H9 (cell line): ENCODE measurements around the gene PCDHGA12. TPM values are rescaled to one million over a fixed set of nuclear protein-coding genes. Genes with fewer than 3 reads are reported as not detected.

Experiments
- DNase-seq: peaks from one replicate; pipeline ENCODE4 v3.0.0-alpha.2; 2017
- H2AFZ ChIP-seq: one replicate; pipeline ENCODE4 v1.6.1; 2013; ENCODE audit warnings: mild to moderate bottlenecking, low read length, control low read depth, moderate library complexity
- H2AK5ac ChIP-seq: 2 replicates; pipeline ENCODE4 v1.6.1; 2013; ENCODE audit warnings: low read length, control low read depth, mixed read lengths; ENCODE audit not compliant: insufficient read length
- H2BK120ac ChIP-seq: one replicate; pipeline ENCODE4 v1.6.1; 2013; ENCODE audit warnings: low read depth, mild to moderate bottlenecking, low read length, control low read depth, inconsistent platforms; ENCODE audit not compliant: poor library complexity, severe bottlenecking
- H2BK12ac ChIP-seq: 2 replicates; pipeline ENCODE4 v1.6.1; 2013; ENCODE audit warnings: low read length, control low read depth, mixed read lengths, low read depth; ENCODE audit not compliant: insufficient read length
- H2BK15ac ChIP-seq: 2 replicates; pipeline ENCODE4 v1.6.1; 2013; ENCODE audit warnings: low read depth, low read length, control low read depth
- H2BK20ac ChIP-seq: one replicate; pipeline ENCODE4 v1.6.1; 2013; ENCODE audit warnings: low read depth, mild to moderate bottlenecking, low read length, control low read depth, inconsistent platforms; ENCODE audit not compliant: poor library complexity, severe bottlenecking
- H2BK5ac ChIP-seq: 2 replicates; pipeline ENCODE4 v1.6.1; 2013; ENCODE audit warnings: low read length, control low read depth, mixed read lengths; ENCODE audit not compliant: insufficient read length
- H3K14ac ChIP-seq: 2 replicates; pipeline ENCODE4 v1.6.1; 2013; ENCODE audit warnings: low read length, control low read depth; ENCODE audit not compliant: insufficient read depth
- H3K18ac ChIP-seq: 2 replicates; pipeline ENCODE4 v1.6.1; 2013; ENCODE audit warnings: low read depth, mild to moderate bottlenecking, mixed read lengths, low read length, control low read depth; ENCODE audit not compliant: insufficient read length
- H3K23ac ChIP-seq: 2 replicates; pipeline ENCODE4 v1.6.1; 2013; ENCODE audit warnings: low read length, control low read depth, mixed read lengths, low read depth; ENCODE audit not compliant: insufficient read length
- H3K23me2 ChIP-seq: 2 replicates; pipeline ENCODE4 v1.6.1; 2013; ENCODE audit warnings: low read depth, mild to moderate bottlenecking, mixed read lengths, low read length, control low read depth; ENCODE audit not compliant: insufficient read length, poor library complexity, severe bottlenecking
- H3K27ac ChIP-seq: 2 replicates; pipeline ENCODE4 v1.5.1; 2013; ENCODE audit warnings: low read length, control low read depth, mixed read lengths, low read depth; ENCODE audit not compliant: insufficient read length
- H3K27me3 ChIP-seq: 2 replicates; pipeline ENCODE4 v1.6.1; 2013; ENCODE audit warnings: low read length, control low read depth, inconsistent platforms; ENCODE audit not compliant: insufficient read depth
- H3K4ac ChIP-seq: 2 replicates; pipeline ENCODE4 v1.6.1; 2013; ENCODE audit warnings: low read depth, mild to moderate bottlenecking, control low read depth, inconsistent platforms, low read length, moderate library complexity
- H3K4me1 ChIP-seq: 2 replicates; pipeline ENCODE4 v1.6.1; 2013; ENCODE audit warnings: low read length, control low read depth, inconsistent platforms; ENCODE audit not compliant: insufficient read depth
- H3K4me2 ChIP-seq: 2 replicates; pipeline ENCODE4 v1.6.1; 2013; ENCODE audit warnings: low read length, control low read depth, mixed read lengths; ENCODE audit not compliant: insufficient read length, insufficient read depth
- H3K56ac ChIP-seq: 2 replicates; pipeline ENCODE4 v1.6.1; 2013; ENCODE audit warnings: low read depth, mild to moderate bottlenecking, mixed read lengths, low read length, control low read depth; ENCODE audit not compliant: insufficient read length
- H3K79me1 ChIP-seq: 2 replicates; pipeline ENCODE4 v1.6.1; 2013; ENCODE audit warnings: low read depth, mild to moderate bottlenecking, moderate library complexity, low read length, control low read depth, inconsistent platforms; ENCODE audit not compliant: insufficient read depth, poor library complexity, severe bottlenecking
- H3K79me2 ChIP-seq: 2 replicates; pipeline ENCODE4 v1.6.1; 2013; ENCODE audit warnings: low read length, control low read depth, inconsistent platforms; ENCODE audit not compliant: insufficient read depth
- H3K9ac ChIP-seq: 2 replicates; pipeline ENCODE4 v1.6.1; 2013; ENCODE audit warnings: low read length, control low read depth, mixed read lengths; ENCODE audit not compliant: insufficient read length; ENCODE audit errors: extremely low read depth
- H3K9me3 ChIP-seq: one replicate; pipeline ENCODE4 v1.6.1; 2013; ENCODE audit warnings: low read depth, low read length, inconsistent platforms; ENCODE audit not compliant: control insufficient read depth
- H3T11ph ChIP-seq: one replicate; pipeline ENCODE4 v1.6.1; 2013; ENCODE audit warnings: mild to moderate bottlenecking, low read length, control low read depth, inconsistent platforms
- H4K20me1 ChIP-seq: one replicate; pipeline ENCODE4 v1.6.1; 2013; ENCODE audit not compliant: control insufficient read depth, insufficient read length, insufficient read depth
- H4K5ac ChIP-seq: 2 replicates; pipeline ENCODE4 v1.6.1; 2013; ENCODE audit warnings: low read depth, mild to moderate bottlenecking, mixed read lengths, low read length, control low read depth; ENCODE audit not compliant: insufficient read length
- H4K8ac ChIP-seq: replicated peaks from 2 replicates; pipeline ENCODE4 v1.6.1; 2013; ENCODE audit warnings: low read length, control low read depth, mixed read lengths, low read depth; ENCODE audit not compliant: insufficient read length
- H4K91ac ChIP-seq: 2 replicates; pipeline ENCODE4 v1.6.1; 2013; ENCODE audit warnings: low read depth, mild to moderate bottlenecking, moderate library complexity, mixed read lengths, low read length, control low read depth; ENCODE audit not compliant: insufficient read length
- H3K27ac Mint-ChIP-seq, 3 experiments: 2 replicates in 2 of 3; 3 replicates in 1 of 3; pipeline ENCODE4 v1.8.0; 2020 to 2021; ENCODE audit warnings: mixed read lengths in 3 of 3, mild to moderate bottlenecking in 1 of 3, moderate library complexity in 1 of 3
- H3K27me3 Mint-ChIP-seq: 2 replicates; pipeline ENCODE4 v1.8.0; 2021; ENCODE audit warnings: low read depth, mild to moderate bottlenecking, moderate library complexity, mixed read lengths
- H3K36me3 Mint-ChIP-seq, 3 experiments: 2 replicates in 2 of 3; 3 replicates in 1 of 3; pipeline ENCODE4 v1.8.0; 2020 to 2021; ENCODE audit warnings: low read depth in 3 of 3, mixed read lengths in 3 of 3; ENCODE audit not compliant: insufficient read depth in 1 of 3
- H3K4me1 Mint-ChIP-seq, 2 experiments: 2 replicates each; pipeline ENCODE4 v1.8.0; 2020; ENCODE audit warnings: mixed read lengths in 2 of 2
- H3K4me3 Mint-ChIP-seq, 2 experiments: 2 replicates in 1 of 2; 3 replicates in 1 of 2; pipeline ENCODE4 v1.8.0; 2020 to 2021; ENCODE audit warnings: mild to moderate bottlenecking in 2 of 2, mixed read lengths in 2 of 2, moderate library complexity in 1 of 2
- H3K9me3 Mint-ChIP-seq, 2 experiments: 2 replicates in 1 of 2; 3 replicates in 1 of 2; pipeline ENCODE4 v1.8.0; 2020; ENCODE audit warnings: mild to moderate bottlenecking in 2 of 2, mixed read lengths in 2 of 2, moderate library complexity in 1 of 2
- CTCF ChIP-seq: fragments of 200-600 bp; sonication (generic); conservative IDR thresholded peaks from 3 replicates; pipeline ENCODE4 v1.8.0; 2021; ENCODE audit warnings: antibody characterized with exemption, mild to moderate bottlenecking
- WGBS: extraction: QIAGEN DNeasy Blood & Tissue Kit; methylation state at CpG from one replicate; pipeline ENCODE4 v1.1.7; 2013; ENCODE audit warnings: missing lambda C conversion rate, low lambda C conversion rate, mixed read lengths; ENCODE audit not compliant: insufficient read length; ENCODE audit errors: extremely low coverage; 5-methylcytosine and 5-hydroxymethylcytosine counted together
- total RNA-seq: library from RNA; stranded (reverse); gene quantifications from 2 replicates; pipeline ENCODE4 v1.2.1, GENCODE V29; 2021

PCDHGA12 gene
- total RNA-seq, 1 experiment from 2014 or later: 1.3 TPM

GRCh38 chr5:141399555-141400258 lies 30.6 kb upstream of the PCDHGA12 start:
- no peak overlapping the region for H3K27ac Mint-ChIP-seq
- no peak overlapping the region for H4K8ac ChIP-seq
- no peaks in the 10 kb centered on the region for H3K4me1 ChIP-seq
- H4K20me1 ChIP-seq: no peaks in the 10 kb centered on the region
- H3K27me3 Mint-ChIP-seq: no peaks in the 10 kb centered on the region
- peaks cover 34% of the 10 kb centered on the region for H3K9me3 ChIP-seq
- H3K4me2 ChIP-seq: no peak overlapping the region
- DNase-seq: no peak
- H3K27ac ChIP-seq: no peak overlapping the region
- TF ChIP-seq CTCF: no peak
- no peaks in the 10 kb centered on the region for H3K4me1 Mint-ChIP-seq
- peaks cover 19 to 44% (median 38%) of the 10 kb centered on the region in 3 experiments for H3K36me3 Mint-ChIP-seq
- H4K91ac ChIP-seq: no peak overlapping the region
- no peaks in the 10 kb centered on the region for H3K27me3 ChIP-seq
- H3K79me1 ChIP-seq: no peaks in the 10 kb centered on the region
- H3K4ac ChIP-seq: no peak overlapping the region
- no peak overlapping the region for H3K23ac ChIP-seq
- no peaks in the 10 kb centered on the region for H3K23me2 ChIP-seq
- H2BK20ac ChIP-seq: no peak overlapping the region
- H3K56ac ChIP-seq: no peak overlapping the region
- H2BK12ac ChIP-seq: no peak overlapping the region
- H4K5ac ChIP-seq: no peak overlapping the region
- no peak overlapping the region for H2AK5ac ChIP-seq
- H2BK15ac ChIP-seq: no peak overlapping the region
- no peak overlapping the region for H2AFZ ChIP-seq
- H3K79me2 ChIP-seq: no peaks in the 10 kb centered on the region
- no peak overlapping the region for H2BK120ac ChIP-seq
- peaks cover 47 to 70% of the 10 kb centered on the region in 2 experiments for H3K9me3 Mint-ChIP-seq
- H3T11ph ChIP-seq: no peak overlapping the region
- H3K14ac ChIP-seq: no peak overlapping the region
- H3K18ac ChIP-seq: no peak overlapping the region
- H3K4me3 Mint-ChIP-seq: no peak overlapping the region
- no CpG with 5 or more reads among the region's 61 CpGs for WGBS
- H2BK5ac ChIP-seq: no peak overlapping the region
- no peak overlapping the region for H3K9ac ChIP-seq
